Trophoblast cell (in vitro differentiated cells and primary cell): ENCODE data around the gene TMCO6.

Source experiments
- DNase-seq, 2 donors: peaks; one replicate each; pipeline ENCODE4 v3.0.0-alpha.2; 2016
- H2AFZ ChIP-seq: 2 replicates; pipeline ENCODE4 v1.6.1; 2013; ENCODE audit warnings: low read length, moderate library complexity, mild to moderate bottlenecking; ENCODE audit not compliant: insufficient read depth, poor library complexity
- H2AK5ac ChIP-seq: 2 replicates; pipeline ENCODE4 v1.6.1; 2013; ENCODE audit warnings: mild to moderate bottlenecking, low read length
- H2BK120ac ChIP-seq: 2 replicates; pipeline ENCODE4 v1.6.1; 2013; ENCODE audit warnings: low read length, mild to moderate bottlenecking, moderate library complexity; ENCODE audit not compliant: insufficient read depth, poor library complexity
- H2BK12ac ChIP-seq: 2 replicates; pipeline ENCODE4 v1.6.1; 2013; ENCODE audit warnings: mild to moderate bottlenecking, low read length, moderate library complexity
- H2BK5ac ChIP-seq: 2 replicates; pipeline ENCODE4 v1.6.1; 2013; ENCODE audit warnings: low read length, low read depth, moderate library complexity, mild to moderate bottlenecking; ENCODE audit not compliant: poor library complexity
- H3K14ac ChIP-seq: 2 replicates; pipeline ENCODE4 v1.6.1; 2013; ENCODE audit warnings: mild to moderate bottlenecking, low read length
- H3K18ac ChIP-seq: 2 replicates; pipeline ENCODE4 v1.6.1; 2013; ENCODE audit warnings: mild to moderate bottlenecking, low read length
- H3K23ac ChIP-seq: 2 replicates; pipeline ENCODE4 v1.6.1; 2013; ENCODE audit warnings: low read length
- H3K27ac ChIP-seq: 2 replicates; pipeline ENCODE4 v1.5.1; 2013; ENCODE audit warnings: low read depth, mild to moderate bottlenecking, inconsistent platforms, low read length, moderate library complexity
- H3K27me3 ChIP-seq: 2 replicates; pipeline ENCODE4 v1.6.1; 2013; ENCODE audit warnings: inconsistent platforms, mild to moderate bottlenecking, low read length, moderate library complexity; ENCODE audit not compliant: insufficient read depth
- H3K36me3 ChIP-seq, 2 experiments: 1 replicate in 1 of 2; 2 replicates in 1 of 2; pipeline ENCODE4 v1.6.1; 2013; ENCODE audit warnings: low read length in 2 of 2, mild to moderate bottlenecking in 2 of 2, moderate library complexity in 1 of 2; ENCODE audit not compliant: insufficient read depth in 2 of 2, control insufficient read depth in 1 of 2
- H3K4ac ChIP-seq: 2 replicates; pipeline ENCODE4 v1.6.1; 2013; ENCODE audit warnings: low read depth, mild to moderate bottlenecking, low read length, moderate library complexity
- H3K4me1 ChIP-seq, 2 experiments: 1 replicate in 1 of 2; 2 replicates in 1 of 2; pipeline ENCODE4 v1.6.1; 2013; ENCODE audit warnings: low read length in 2 of 2, mild to moderate bottlenecking in 2 of 2, moderate library complexity in 1 of 2; ENCODE audit not compliant: insufficient read depth in 2 of 2, control insufficient read depth in 1 of 2
- H3K4me2 ChIP-seq: 2 replicates; pipeline ENCODE4 v1.6.1; 2013; ENCODE audit warnings: inconsistent platforms, mild to moderate bottlenecking, low read length, moderate library complexity
- H3K4me3 ChIP-seq: 2 replicates; pipeline ENCODE4 v1.5.1; 2013; ENCODE audit warnings: mild to moderate bottlenecking, low read depth, low read length, inconsistent platforms
- H3K79me1 ChIP-seq: one replicate; pipeline ENCODE4 v1.6.1; 2013; ENCODE audit warnings: low read length
- H3K79me2 ChIP-seq: 2 replicates; pipeline ENCODE4 v1.6.1; 2013; ENCODE audit warnings: low read length, mild to moderate bottlenecking; ENCODE audit not compliant: control insufficient read depth, insufficient read depth, poor library complexity
- H3K9ac ChIP-seq: 2 replicates; pipeline ENCODE4 v1.6.1; 2013; ENCODE audit warnings: mild to moderate bottlenecking, low read length
- H3K9me3 ChIP-seq: 2 replicates; pipeline ENCODE4 v1.6.1; 2013; ENCODE audit warnings: low read depth, mild to moderate bottlenecking, control low read depth, inconsistent platforms, low read length; ENCODE audit not compliant: insufficient read depth
- H4K12ac ChIP-seq: 2 replicates; pipeline ENCODE4 v1.6.1; 2013; ENCODE audit warnings: low read depth, mild to moderate bottlenecking, low read length, moderate library complexity
- H4K8ac ChIP-seq: 2 replicates; pipeline ENCODE4 v1.6.1; 2013; ENCODE audit warnings: low read depth, mild to moderate bottlenecking, low read length, moderate library complexity
- H4K91ac ChIP-seq: one replicate; pipeline ENCODE4 v1.6.1; 2013; ENCODE audit warnings: low read depth, mild to moderate bottlenecking, low read length, moderate library complexity
- WGBS: extraction: QIAGEN DNeasy Blood & Tissue Kit; methylation state at CpG from one replicate; pipeline ENCODE4 v1.1.7; 2013; ENCODE audit warnings: missing lambda C conversion rate; ENCODE audit not compliant: insufficient read length, insufficient coverage; ENCODE audit errors: extremely low coverage; 5-methylcytosine and 5-hydroxymethylcytosine counted together

Gene TMCO6

GRCh38 chr5:140628711-140629110 is 10.5 kb upstream of the TMCO6 start:
- no peak overlapping the region for H2BK5ac ChIP-seq
- H3K79me1 ChIP-seq, result no peaks in the 10 kb centered on the region
- no peak overlapping the region for H4K91ac ChIP-seq
- peaks cover 26% of the 10 kb centered on the region for H3K9me3 ChIP-seq
- no peak overlapping the region for H2BK120ac ChIP-seq
- H3K4ac ChIP-seq, result no peak overlapping the region
- no peak overlapping the region for H3K23ac ChIP-seq
- no CpG with 5 or more reads among the region's 1 CpG for WGBS
- no peaks in the 10 kb centered on the region for H3K4me1 ChIP-seq
- H4K12ac ChIP-seq, result no peak overlapping the region
- H3K9ac ChIP-seq, result no peak overlapping the region
- H4K8ac ChIP-seq, result no peak overlapping the region
- H3K4me2 ChIP-seq, result no peak overlapping the region
- no peaks in the 10 kb centered on the region for H3K79me2 ChIP-seq
- H2BK12ac ChIP-seq, result no peak overlapping the region
- no peak overlapping the region for H2AFZ ChIP-seq
- no peak overlapping the region for H3K27ac ChIP-seq
- H3K4me3 ChIP-seq, result no peak overlapping the region
- peaks cover 0 to 2% of the 10 kb centered on the region in 2 experiments for H3K36me3 ChIP-seq
- no peaks in the 10 kb centered on the region for H3K27me3 ChIP-seq
- DNase-seq, result peak in 1 of 2 donors; percentile 21
- H3K18ac ChIP-seq, result no peak overlapping the region
- H2AK5ac ChIP-seq, result no peak overlapping the region
- H3K14ac ChIP-seq, result no peak overlapping the region

- WGBS, result no CpG with 5 or more reads among the region's 2 CpGs
- Histone ChIP-seq H4K91ac (no peak overlapping the region), H3K9me3 (peaks cover 24% of the 10 kb centered on the region)
These were observed 8.8 kb upstream of the TMCO6 start for GRCh38 chr5:140630292-140631035.

GRCh38 chr5:140631036-140631417 is 8.2 kb upstream of the TMCO6 start:
- H4K91ac ChIP-seq, result no peak overlapping the region
- H3K4me1 ChIP-seq, result no peaks in the 10 kb centered on the region
- no peak overlapping the region for H3K27ac ChIP-seq
- H2BK12ac ChIP-seq, result no peak overlapping the region
- H3K14ac ChIP-seq, result no peak overlapping the region
- H3K79me2 ChIP-seq, result no peaks in the 10 kb centered on the region
- no peak overlapping the region for H2BK120ac ChIP-seq
- H4K12ac ChIP-seq, result no peak overlapping the region
- H3K36me3 ChIP-seq, result peaks cover 0 to 2% of the 10 kb centered on the region in 2 experiments
- no CpG with 5 or more reads among the region's 4 CpGs for WGBS
- H2BK5ac ChIP-seq, result no peak overlapping the region
- peak in 1 of 2 donors; percentile 25 for DNase-seq
- no peak overlapping the region for H3K18ac ChIP-seq
- H3K4me2 ChIP-seq, result no peak overlapping the region
- H4K8ac ChIP-seq, result no peak overlapping the region
- H3K9ac ChIP-seq, result no peak overlapping the region
- no peaks in the 10 kb centered on the region for H3K79me1 ChIP-seq
- H2AFZ ChIP-seq, result no peak overlapping the region
- H2AK5ac ChIP-seq, result no peak overlapping the region
- peaks cover 21% of the 10 kb centered on the region for H3K9me3 ChIP-seq
- H3K4ac ChIP-seq, result no peak overlapping the region
- H3K4me3 ChIP-seq, result no peak overlapping the region
- no peaks in the 10 kb centered on the region for H3K27me3 ChIP-seq
- no peak overlapping the region for H3K23ac ChIP-seq

More at GRCh38 chr5:140630292-140631035, 8.8 kb upstream of the TMCO6 start:
- peaks cover 0 to 2% of the 10 kb centered on the region in 2 experiments for H3K36me3 ChIP-seq
- no peak overlapping the region for H2BK12ac ChIP-seq
- no peak overlapping the region for H3K4me2 ChIP-seq
- H3K4me1 ChIP-seq, result no peaks in the 10 kb centered on the region
- H3K9ac ChIP-seq, result no peak overlapping the region
- H4K8ac ChIP-seq, result no peak overlapping the region
- peak in 1 of 2 donors; percentile 17 for DNase-seq
- H2BK5ac ChIP-seq, result no peak overlapping the region
- H3K79me1 ChIP-seq, result no peaks in the 10 kb centered on the region
- H3K27me3 ChIP-seq, result no peaks in the 10 kb centered on the region
- H3K4ac ChIP-seq, result no peak overlapping the region
- no peak overlapping the region for H2BK120ac ChIP-seq
- H3K4me3 ChIP-seq, result no peak overlapping the region
- H2AFZ ChIP-seq, result no peak overlapping the region
- no peak overlapping the region for H2AK5ac ChIP-seq
- no peak overlapping the region for H3K18ac ChIP-seq
- H4K12ac ChIP-seq, result no peak overlapping the region
- H3K27ac ChIP-seq, result no peak overlapping the region
- H3K79me2 ChIP-seq, result no peaks in the 10 kb centered on the region
- H3K23ac ChIP-seq, result no peak overlapping the region
- H3K14ac ChIP-seq, result no peak overlapping the region

- Histone ChIP-seq H3K27ac (no peak overlapping the region), H3K4me3 (no peak overlapping the region), H2BK12ac (no peak overlapping the region), H3K9me3 (peaks cover 21% of the 10 kb centered on the region), H3K4me2 (no peak overlapping the region), H3K27me3 (no peaks in the 10 kb centered on the region), H3K36me3 (peaks cover 0 to 2% of the 10 kb centered on the region in 2 experiments), H3K18ac (no peak overlapping the region), H3K79me1 (no peaks in the 10 kb centered on the region), H3K4me1 (no peaks in the 10 kb centered on the region), H4K91ac (no peak overlapping the region), H3K4ac (no peak overlapping the region), H3K14ac (no peak overlapping the region), H2BK5ac (no peak overlapping the region), H3K23ac (no peak overlapping the region), H2AK5ac (no peak overlapping the region), H3K9ac (no peak overlapping the region), H4K8ac (no peak overlapping the region), H2AFZ (no peak overlapping the region), H4K12ac (no peak overlapping the region), H3K79me2 (no peaks in the 10 kb centered on the region), H2BK120ac (no peak overlapping the region)
- DNase-seq, result peak; percentile 35 to 60
- WGBS, result no CpG with 5 or more reads among the region's 36 CpGs
These were observed 7.4 kb upstream of the TMCO6 start for GRCh38 chr5:140631831-140632365.
